ENCODE data around the gene SKAP1. TPM values are rescaled to one million over a fixed set of nuclear protein-coding genes. Genes with fewer than 3 reads are reported as not detected.
"Not testable (repeated sequence)": the region's sequence is repeated elsewhere in the genome, so short reads cannot be mapped to it uniquely, and the experiment has no call there.

Gene SKAP1
- total RNA-seq, 2 donors from 2014 or later = 40.9 to 44.9 TPM

GRCh38 chr17:48211787-48212186, 218.2 kb downstream of the SKAP1 start:
- no peaks in the 10 kb centered on the region for H3K9me3 Mint-ChIP-seq
- no peaks in the 10 kb centered on the region for H3K27me3 Mint-ChIP-seq
- H3K27ac Mint-ChIP-seq = peak overlapping the region in 1 of 2 donors; percentile 21
- ATAC-seq (no peak), DNase-seq (ENCODE audit: low spot score) (no peak)
- H3K4me1 Mint-ChIP-seq (ENCODE audit: low read depth in 2 of 2) = peaks cover 10 to 20% of the 10 kb centered on the region in 2 donors
- H3K4me3 Mint-ChIP-seq = no peak overlapping the region
- no peaks in the 10 kb centered on the region for H3K36me3 Mint-ChIP-seq

GRCh38 chr17:48211011-48211410, 219.0 kb downstream of the SKAP1 start:
- H3K9me3 Mint-ChIP-seq = no peaks in the 10 kb centered on the region
- H3K4me1 Mint-ChIP-seq (ENCODE audit: low read depth in 2 of 2) = peaks cover 10 to 21% of the 10 kb centered on the region in 2 donors
- H3K4me3 Mint-ChIP-seq = no peak overlapping the region
- no peak overlapping the region for H3K27ac Mint-ChIP-seq
- no peaks in the 10 kb centered on the region for H3K36me3 Mint-ChIP-seq
- no peaks in the 10 kb centered on the region for H3K27me3 Mint-ChIP-seq
- DNase-seq (ENCODE audit: low spot score) (no peak), ATAC-seq (no peak)

- Mint-ChIP-seq H3K27ac (no peak overlapping the region), H3K27me3 (no peaks in the 10 kb centered on the region), H3K4me3 (no peak overlapping the region), H3K36me3 (no peaks in the 10 kb centered on the region), H3K9me3 (no peaks in the 10 kb centered on the region), H3K4me1 (ENCODE audit: low read depth in 2 of 2) (peaks cover 20 to 24% of the 10 kb centered on the region in 2 donors)
- DNase-seq (ENCODE audit: low spot score) = no peak
- no peak for ATAC-seq
These were observed 220.0 kb downstream of the SKAP1 start for GRCh38 chr17:48209973-48210372.

- Mint-ChIP-seq H3K27ac (peak overlapping the region in 1 of 2 donors; percentile 20), H3K9me3 (no peaks in the 10 kb centered on the region), H3K4me1 (ENCODE audit: low read depth in 2 of 2) (peaks cover 23 to 26% of the 10 kb centered on the region in 2 donors), H3K27me3 (no peaks in the 10 kb centered on the region), H3K36me3 (no peaks in the 10 kb centered on the region), H3K4me3 (no peak overlapping the region)
- DNase-seq (ENCODE audit: low spot score) (no peak), ATAC-seq (no peak)
These were observed 222.1 kb downstream of the SKAP1 start for GRCh38 chr17:48207776-48208544.

- H3K36me3 Mint-ChIP-seq, H3K27ac Mint-ChIP-seq: not testable (repeated sequence)
- H3K4me1 Mint-ChIP-seq (ENCODE audit: low read depth in 2 of 2) = peaks cover 25 to 26% of the 10 kb centered on the region in 2 donors
These were observed 223.0 kb downstream of the SKAP1 start for GRCh38 chr17:48207036-48207435.

GRCh38 chr17:48202959-48203358, 227.1 kb downstream of the SKAP1 start:
- H3K27me3 Mint-ChIP-seq = no peaks in the 10 kb centered on the region
- no peaks in the 10 kb centered on the region for H3K9me3 Mint-ChIP-seq

More at GRCh38 chr17:48207036-48207435, 223.0 kb downstream of the SKAP1 start:
- not testable (repeated sequence) for DNase-seq (ENCODE audit: low spot score); H3K27me3 Mint-ChIP-seq; H3K4me3 Mint-ChIP-seq; ATAC-seq; H3K9me3 Mint-ChIP-seq

GRCh38 chr17:48198950-48199541, 231.0 kb downstream of the SKAP1 start:
- Mint-ChIP-seq H3K36me3 (no peaks in the 10 kb centered on the region), H3K27ac (peak overlapping the region; percentile 2 to 12), H3K27me3 (no peaks in the 10 kb centered on the region), H3K9me3 (no peaks in the 10 kb centered on the region), H3K4me3 (no peak overlapping the region), H3K4me1 (ENCODE audit: low read depth in 2 of 2) (peaks cover 26 to 34% of the 10 kb centered on the region in 2 donors)
- ATAC-seq = no peak
- no peak for DNase-seq (ENCODE audit: low spot score)

More at GRCh38 chr17:48202959-48203358, 227.1 kb downstream of the SKAP1 start:
- DNase-seq (ENCODE audit: low spot score) (no peak), ATAC-seq (no peak)
- H3K36me3 Mint-ChIP-seq = no peaks in the 10 kb centered on the region
- H3K4me3 Mint-ChIP-seq = no peak overlapping the region
- no peak overlapping the region for H3K27ac Mint-ChIP-seq
- H3K4me1 Mint-ChIP-seq (ENCODE audit: low read depth in 2 of 2) = peaks cover 29 to 39% of the 10 kb centered on the region in 2 donors

- H3K4me3 Mint-ChIP-seq = no peak overlapping the region
- no peak for DNase-seq (ENCODE audit: low spot score)
- H3K27me3 Mint-ChIP-seq = no peaks in the 10 kb centered on the region
- H3K9me3 Mint-ChIP-seq = no peaks in the 10 kb centered on the region
- ATAC-seq = no peak
- no peak overlapping the region for H3K27ac Mint-ChIP-seq
- peaks cover 24 to 30% of the 10 kb centered on the region in 2 donors for H3K4me1 Mint-ChIP-seq (ENCODE audit: low read depth in 2 of 2)
- H3K36me3 Mint-ChIP-seq = no peaks in the 10 kb centered on the region
These were observed 234.1 kb downstream of the SKAP1 start for GRCh38 chr17:48195910-48196309.

GRCh38 chr17:48194097-48194550, 235.9 kb downstream of the SKAP1 start:
- Mint-ChIP-seq H3K9me3 (no peaks in the 10 kb centered on the region), H3K4me3 (no peak overlapping the region), H3K4me1 (ENCODE audit: low read depth in 2 of 2) (peaks cover 17 to 20% of the 10 kb centered on the region in 2 donors), H3K27ac (no peak overlapping the region), H3K27me3 (no peaks in the 10 kb centered on the region), H3K36me3 (no peaks in the 10 kb centered on the region)
- ATAC-seq (no peak), DNase-seq (ENCODE audit: low spot score) (no peak)

GRCh38 chr17:48192321-48192731, 237.7 kb downstream of the SKAP1 start:
- H3K4me1 Mint-ChIP-seq (ENCODE audit: low read depth in 2 of 2) = peaks cover 13 to 15% of the 10 kb centered on the region in 2 donors
- no peaks in the 10 kb centered on the region for H3K9me3 Mint-ChIP-seq
- peak overlapping the region in 1 of 2 donors; percentile 85 for H3K27ac Mint-ChIP-seq
- no peaks in the 10 kb centered on the region for H3K36me3 Mint-ChIP-seq
- ATAC-seq (no peak), DNase-seq (ENCODE audit: low spot score) (no peak)
- no peak overlapping the region for H3K4me3 Mint-ChIP-seq
- H3K27me3 Mint-ChIP-seq = no peaks in the 10 kb centered on the region

- DNase-seq (ENCODE audit: low spot score) (no peak), ATAC-seq (no peak)
- Mint-ChIP-seq H3K27ac (peak overlapping the region in 1 of 2 donors; percentile 36), H3K9me3 (no peaks in the 10 kb centered on the region), H3K36me3 (no peaks in the 10 kb centered on the region), H3K4me1 (ENCODE audit: low read depth in 2 of 2) (peaks cover 13 to 15% of the 10 kb centered on the region in 2 donors), H3K27me3 (no peaks in the 10 kb centered on the region), H3K4me3 (no peak overlapping the region)
These were observed 238.7 kb downstream of the SKAP1 start for GRCh38 chr17:48191362-48191761.

- H3K4me1 Mint-ChIP-seq (ENCODE audit: low read depth in 2 of 2) = peaks cover 13 to 15% of the 10 kb centered on the region in 2 donors
- DNase-seq (ENCODE audit: low spot score) (no peak), ATAC-seq (no peak)
- no peak overlapping the region for H3K4me3 Mint-ChIP-seq
- no peaks in the 10 kb centered on the region for H3K36me3 Mint-ChIP-seq
- H3K27ac Mint-ChIP-seq = peak overlapping the region in 1 of 2 donors; percentile 36
- no peaks in the 10 kb centered on the region for H3K9me3 Mint-ChIP-seq
- H3K27me3 Mint-ChIP-seq = no peaks in the 10 kb centered on the region
These were observed 239.1 kb downstream of the SKAP1 start for GRCh38 chr17:48190871-48191270.

GRCh38 chr17:48187872-48188608, 242.0 kb downstream of the SKAP1 start:
- Mint-ChIP-seq H3K27ac (peak overlapping the region in 1 of 2 donors; percentile 29), H3K36me3 (peaks cover 6% of the 10 kb centered on the region), H3K9me3 (no peaks in the 10 kb centered on the region), H3K4me3 (no peak overlapping the region), H3K4me1 (ENCODE audit: low read depth in 2 of 2) (peaks cover 0 to 4% of the 10 kb centered on the region in 2 donors), H3K27me3 (no peaks in the 10 kb centered on the region)
- no peak for ATAC-seq
- no peak for DNase-seq (ENCODE audit: low spot score)

Measured in natural killer cell treated with Interleukin-12 subunit alpha and Interleukin-12 subunit beta and Interleukin-15 and Interleukin-18, amount 100 ng/mL, for 72 hours (primary cell).